ENCODE measurements around the gene CYP26B1. TPM values are rescaled to one million over a fixed set of nuclear protein-coding genes. Genes with fewer than 3 reads are reported as not detected.

Gene CYP26B1
- total RNA-seq, 2 donors from 2014 or later, result 0.91 to 68.2 TPM

GRCh38 chr2:72157871-72158771 lies 10.5 kb upstream of the CYP26B1 start:
- Histone ChIP-seq H3K27me3 (replicated peaks; ENCODE audit: insufficient read depth) (peaks cover 3% of the 10 kb centered on the region), H3K4me1 (replicated peaks) (no peaks in the 10 kb centered on the region), H3K4me3 (no peak overlapping the region), H3K36me3 (no peaks in the 10 kb centered on the region), H3K27ac (no peak overlapping the region), H3K9me3 (no peaks in the 10 kb centered on the region)
- 89% methylated on average over 7 of the region's 8 CpGs for WGBS
- no peak for DNase-seq (ENCODE audit: low spot score)
- TF ChIP-seq POLR2A (IDR thresholded peaks at IDR 0.05), result no peak
- no peak for TF ChIP-seq POLR2AphosphoS5 (IDR thresholded peaks at IDR 0.05)
- no peak for TF ChIP-seq CTCF (IDR thresholded peaks at IDR 0.05)
- intact Hi-C loops (cut with DNase I), result no loop called here

DNA sequence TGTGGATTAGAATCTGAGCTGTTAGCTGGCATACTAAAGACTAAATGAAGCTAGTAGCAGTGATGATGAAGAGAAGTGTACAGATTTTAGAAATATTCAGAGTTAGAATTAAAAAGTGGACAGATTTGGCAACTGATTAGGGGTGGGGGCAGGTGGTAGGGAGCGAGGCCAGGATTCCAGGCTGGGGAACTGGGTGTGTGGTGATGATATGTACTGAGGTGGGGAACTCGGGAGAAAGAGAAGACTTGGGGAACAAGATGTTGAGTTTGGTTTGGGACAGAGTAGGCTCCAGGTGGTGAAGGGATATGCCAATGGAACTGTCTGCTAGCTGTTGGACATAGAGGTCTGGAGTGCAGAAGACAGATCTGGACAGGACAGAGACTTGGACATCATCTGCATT lies 9.2 kb upstream of the CYP26B1 start:
- Histone ChIP-seq H3K4me1 (replicated peaks) (no peaks in the 10 kb centered on the region), H3K4me3 (no peak overlapping the region), H3K27ac (no peak overlapping the region), H3K27me3 (replicated peaks; ENCODE audit: insufficient read depth) (peaks cover 3% of the 10 kb centered on the region), H3K9me3 (no peaks in the 10 kb centered on the region), H3K36me3 (no peaks in the 10 kb centered on the region)
- no peak for DNase-seq (ENCODE audit: low spot score)
- intact Hi-C loops (cut with DNase I), result no loop called here
- 79% methylated on average over 2 of the region's 2 CpGs for WGBS
- TF ChIP-seq POLR2A (IDR thresholded peaks at IDR 0.05) (no peak), POLR2AphosphoS5 (IDR thresholded peaks at IDR 0.05) (no peak), CTCF (IDR thresholded peaks at IDR 0.05) (no peak)

GRCh38 chr2:72155737-72156136 lies 8.1 kb upstream of the CYP26B1 start:
- Histone ChIP-seq H3K36me3 (no peaks in the 10 kb centered on the region), H3K4me3 (no peak overlapping the region), H3K4me1 (replicated peaks) (no peaks in the 10 kb centered on the region), H3K9me3 (no peaks in the 10 kb centered on the region), H3K27ac (no peak overlapping the region), H3K27me3 (replicated peaks; ENCODE audit: insufficient read depth) (peaks cover 3% of the 10 kb centered on the region)
- WGBS, result 96% methylated on average over 5 of the region's 5 CpGs
- TF ChIP-seq CTCF (IDR thresholded peaks at IDR 0.05) (no peak), POLR2A (IDR thresholded peaks at IDR 0.05) (no peak), POLR2AphosphoS5 (IDR thresholded peaks at IDR 0.05) (no peak)
- DNase-seq (ENCODE audit: low spot score), result peak; percentile 0
- intact Hi-C loops (cut with DNase I), result no loop called here

DNA sequence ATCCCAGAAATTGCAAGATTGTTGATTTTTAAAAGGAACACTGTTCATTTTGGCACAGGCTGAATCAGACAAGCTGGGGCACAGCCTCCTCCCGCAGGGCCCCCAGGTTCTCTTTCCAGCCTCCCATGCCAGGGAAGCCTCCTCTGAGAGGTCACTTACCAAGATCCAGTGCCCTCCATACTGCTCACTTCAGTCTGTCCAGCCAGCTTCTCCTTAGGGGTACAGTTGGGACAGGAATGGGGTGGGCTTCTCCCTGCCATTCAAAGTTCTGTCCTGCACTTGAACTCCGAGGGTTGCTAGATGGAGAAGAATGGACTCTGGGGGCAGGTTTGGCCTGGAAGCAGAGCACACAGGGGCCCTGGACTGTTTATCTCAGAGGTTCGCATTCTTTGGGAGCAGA lies 7.5 kb upstream of the CYP26B1 start:
- Histone ChIP-seq H3K9me3 (no peaks in the 10 kb centered on the region), H3K36me3 (no peaks in the 10 kb centered on the region), H3K4me1 (replicated peaks) (no peaks in the 10 kb centered on the region), H3K27me3 (replicated peaks; ENCODE audit: insufficient read depth) (peaks cover 3% of the 10 kb centered on the region), H3K27ac (no peak overlapping the region), H3K4me3 (no peak overlapping the region)
- no peak for DNase-seq (ENCODE audit: low spot score)
- WGBS, result 74% methylated on average over 3 of the region's 3 CpGs
- no peak for TF ChIP-seq CTCF (IDR thresholded peaks at IDR 0.05)
- TF ChIP-seq POLR2A (IDR thresholded peaks at IDR 0.05), result no peak
- intact Hi-C loops (cut with DNase I), result no loop called here

Data from prostate gland (tissue), 2 donors.